Neural cell (in vitro differentiated cells): ENCODE results near the gene MYO3B.

Experiments
- CTCF ChIP-seq: fragments of 450-650 bp; IDR thresholded peaks from 2 replicates; pipeline ENCODE4 v1.5.1; 2014; ENCODE audit warnings: antibody characterized with exemption, mild to moderate bottlenecking, moderate library complexity; ENCODE audit not compliant: poor library complexity, severe bottlenecking
- EP300 ChIP-seq: fragments of 450-650 bp; conservative IDR thresholded peaks from 2 replicates; pipeline ENCODE4 v1.6.1; 2014; ENCODE audit warnings: antibody characterized with exemption, mild to moderate bottlenecking, moderate library complexity; ENCODE audit not compliant: poor library complexity, severe bottlenecking
- EZH2 ChIP-seq: fragments of 200-600, 300-800 bp; shearing (Covaris generic), sonication (generic); IDR thresholded peaks from 2 replicates; pipeline ENCODE4 v1.6.1; 2014; ENCODE audit warnings: antibody characterized with exemption, low read length, borderline replicate concordance, mild to moderate bottlenecking; ENCODE audit not compliant: insufficient read depth, poor library complexity, severe bottlenecking
- POLR2AphosphoS5 ChIP-seq: IDR thresholded peaks from 2 replicates; pipeline ENCODE4 v1.6.1; 2012
- RAD21 ChIP-seq: fragments of 450-650 bp; conservative IDR thresholded peaks from 2 replicates; pipeline ENCODE4 v1.6.1; 2014; ENCODE audit warnings: antibody characterized with exemption, mild to moderate bottlenecking, moderate library complexity
- REST ChIP-seq: IDR thresholded peaks from 2 replicates; pipeline ENCODE4 v1.6.1; 2012; ENCODE audit warnings: borderline replicate concordance
- SMC3 ChIP-seq: fragments of 450-650 bp; conservative IDR thresholded peaks from 2 replicates; pipeline ENCODE4 v1.6.1; 2014; ENCODE audit warnings: antibody characterized with exemption, mild to moderate bottlenecking, moderate library complexity; ENCODE audit not compliant: poor library complexity
- TAF1 ChIP-seq: IDR thresholded peaks from 2 replicates; pipeline ENCODE4 v1.6.1; 2012; ENCODE audit warnings: low read depth

GRCh38 chr2:170306293-170306873 lies 128.4 kb downstream of the MYO3B start:
- TF ChIP-seq EZH2 = no peak
- no peak for TF ChIP-seq CTCF
- TF ChIP-seq TAF1 = no peak
- no peak for TF ChIP-seq REST
- TF ChIP-seq RAD21 = no peak
- TF ChIP-seq POLR2AphosphoS5 = no peak
- no peak for TF ChIP-seq EP300
- no peak for TF ChIP-seq SMC3
